Upper lobe of left lung (tissue), 6 donors: Measurements from ENCODE around the gene CUEDC1. TPM values are rescaled to one million over a fixed set of nuclear protein-coding genes. Genes with fewer than 3 reads are reported as not detected.

ENCODE experiments used
- ATAC-seq, 2 donors: fragments of 200-7000 bp; cut with Tn5 transposase; one replicate each; pipeline ENCODE4 v1.9.1; 2022; ENCODE audit warnings: mild to moderate bottlenecking in 2 of 2, moderate library complexity in 2 of 2; ENCODE audit not compliant: low FRiP score in 2 of 2
- DNase-seq, 2 donors: peaks; one replicate each; pipeline ENCODE4 v3.0.0-alpha.2; 2019 to 2020
- H3K27ac ChIP-seq, 4 donors: fragments of 200-600 bp; sonication (generic); one replicate each; pipeline ENCODE4 v1.5.1; 2016 to 2019
- H3K27me3 ChIP-seq, 4 donors: fragments of 200-600 bp; sonication (generic); one replicate each; pipeline ENCODE4 v1.5.1; 2017 to 2019
- H3K36me3 ChIP-seq, 4 donors: fragments of 200-600 bp; sonication (generic); one replicate each; pipeline ENCODE4 v1.5.1; 2016 to 2019
- H3K4me1 ChIP-seq, 4 donors: fragments of 200-600 bp; sonication (generic); one replicate each; pipeline ENCODE4 v1.5.1; 2018 to 2019
- H3K4me3 ChIP-seq, 4 donors: fragments of 200-600 bp; sonication (generic); one replicate each; pipeline ENCODE4 v1.5.1; 2017 to 2019; ENCODE audit warnings: mild to moderate bottlenecking in 2 of 4, moderate library complexity in 1 of 4
- H3K9me3 ChIP-seq, 4 donors: fragments of 200-600 bp; sonication (generic); one replicate each; pipeline ENCODE4 v1.5.1; 2018 to 2019
- EP300 ChIP-seq, 4 donors: sonication (generic); formaldehyde crosslinking; IDR thresholded peaks; one replicate each; pipeline ENCODE4 v1.5.1; 2017; ENCODE audit warnings: antibody characterized with exemption in 4 of 4, control low read depth in 2 of 4
- POLR2A ChIP-seq, 4 donors: fragments of 450-650 bp; IDR thresholded peaks; one replicate each; pipeline ENCODE4 v1.5.1; 2016 to 2017; ENCODE audit warnings: antibody characterized with exemption in 4 of 4, mild to moderate bottlenecking in 2 of 4
- POLR2AphosphoS5 ChIP-seq, 2 donors: sonication (generic); formaldehyde crosslinking; IDR thresholded peaks; one replicate each; pipeline ENCODE4 v1.5.1; 2017; ENCODE audit warnings: antibody characterized with exemption in 2 of 2
- WGBS, 2 donors: methylation state at CpG; one replicate each; pipeline ENCODE4 v1.1.5; 2017 to 2018; 5-methylcytosine and 5-hydroxymethylcytosine counted together
- total RNA-seq, 6 donors: library from RNA; depleted of rRNA in 4 of 6; stranded (reverse); fragments of >200 nt in 4 of 6; gene quantifications; one replicate each; pipeline versions ENCODE4 v1.1.0 to v1.2.1, GENCODE V29; 2016 to 2021
- TF ChIP-seq, protein P1 (sequence below), 6 experiments: fragments of 450-650 bp in 4 of 6; fragments of 200-600 bp in 2 of 6; sonication (generic) in 2 of 6; IDR thresholded peaks; one replicate each; pipeline ENCODE4 v1.5.1; 2016 to 2019; ENCODE audit warnings: antibody characterized with exemption in 6 of 6
- donor health status: DM: no; HTN: no; CAD: no; lungs with moderate emphysema.
- donor health status: DM: no; HTN: yes; CAD: no; lungs with severe emphysema.

CUEDC1 gene
- total RNA-seq, 6 donors from 2014 or later, result 33.3 to 119 (median 54.4) TPM

DNA sequence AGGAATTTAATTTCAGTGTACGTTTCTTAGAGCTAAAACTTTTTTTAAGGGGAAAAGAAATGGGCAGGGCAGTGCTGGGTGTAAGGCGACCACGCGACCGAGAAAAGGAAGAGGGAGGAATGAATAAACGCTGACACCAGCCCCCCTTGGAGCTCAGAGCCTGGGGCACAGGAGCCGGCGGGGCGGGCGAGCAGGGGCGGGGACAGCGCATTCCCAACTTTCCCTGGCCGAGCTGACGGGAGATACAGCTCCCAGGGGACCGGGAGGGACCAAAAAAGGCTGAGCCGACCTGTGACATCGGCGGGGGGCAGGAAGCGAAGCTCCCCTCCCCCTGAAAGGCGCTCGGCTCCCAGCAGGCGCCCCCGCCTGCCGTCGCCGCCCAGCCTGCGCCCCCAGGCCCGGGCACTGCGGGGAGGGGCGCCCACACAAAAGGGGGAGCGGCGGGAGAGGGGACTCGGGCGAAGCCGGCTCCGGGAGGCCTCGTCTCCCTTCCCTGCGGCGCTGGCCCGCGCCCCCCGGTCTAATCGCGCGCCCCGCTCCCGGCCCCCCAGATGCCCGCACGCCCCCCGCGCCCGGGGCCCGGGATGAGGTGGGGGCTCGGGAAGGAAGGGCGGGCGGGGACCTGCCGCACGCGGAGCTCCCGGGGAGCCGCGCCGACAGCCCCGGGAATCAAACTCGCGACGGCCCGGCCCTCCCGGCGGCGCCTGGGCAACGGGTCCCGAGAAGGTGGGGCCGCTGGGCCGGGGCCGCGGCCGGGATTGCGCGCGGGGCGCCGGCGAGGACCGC is 622 bp downstream of the CUEDC1 start:
- DNase-seq, result peak; percentile 65 to 91
- peak in 1 of 2 donors; percentile 66 for ATAC-seq
- Histone ChIP-seq H3K27me3 (no peaks in the 10 kb centered on the region), H3K36me3 (no peaks in the 10 kb centered on the region), H3K27ac (peak overlapping the region; percentile 93 to 98 (median 97)), H3K9me3 (no peaks in the 10 kb centered on the region), H3K4me1 (peaks cover 38 to 64% (median 48%) of the 10 kb centered on the region in 4 donors), H3K4me3 (peak overlapping the region; percentile 79 to 91 (median 84))
- WGBS, 2 donors, result 1 to 5% methylated on average over 13 to 45 of the region's 85 CpGs
- TF ChIP-seq POLR2AphosphoS5 (IDR thresholded peaks at IDR 0.05), result peak in 1 of 2 donors; percentile 35
- peak in 1 of 4 donors; percentile 55 for TF ChIP-seq POLR2A (IDR thresholded peaks at IDR 0.05)
- TF ChIP-seq, protein P1, sequence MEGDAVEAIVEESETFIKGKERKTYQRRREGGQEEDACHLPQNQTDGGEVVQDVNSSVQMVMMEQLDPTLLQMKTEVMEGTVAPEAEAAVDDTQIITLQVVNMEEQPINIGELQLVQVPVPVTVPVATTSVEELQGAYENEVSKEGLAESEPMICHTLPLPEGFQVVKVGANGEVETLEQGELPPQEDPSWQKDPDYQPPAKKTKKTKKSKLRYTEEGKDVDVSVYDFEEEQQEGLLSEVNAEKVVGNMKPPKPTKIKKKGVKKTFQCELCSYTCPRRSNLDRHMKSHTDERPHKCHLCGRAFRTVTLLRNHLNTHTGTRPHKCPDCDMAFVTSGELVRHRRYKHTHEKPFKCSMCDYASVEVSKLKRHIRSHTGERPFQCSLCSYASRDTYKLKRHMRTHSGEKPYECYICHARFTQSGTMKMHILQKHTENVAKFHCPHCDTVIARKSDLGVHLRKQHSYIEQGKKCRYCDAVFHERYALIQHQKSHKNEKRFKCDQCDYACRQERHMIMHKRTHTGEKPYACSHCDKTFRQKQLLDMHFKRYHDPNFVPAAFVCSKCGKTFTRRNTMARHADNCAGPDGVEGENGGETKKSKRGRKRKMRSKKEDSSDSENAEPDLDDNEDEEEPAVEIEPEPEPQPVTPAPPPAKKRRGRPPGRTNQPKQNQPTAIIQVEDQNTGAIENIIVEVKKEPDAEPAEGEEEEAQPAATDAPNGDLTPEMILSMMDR (IDR thresholded peaks at IDR 0.05), result no peak

DNA sequence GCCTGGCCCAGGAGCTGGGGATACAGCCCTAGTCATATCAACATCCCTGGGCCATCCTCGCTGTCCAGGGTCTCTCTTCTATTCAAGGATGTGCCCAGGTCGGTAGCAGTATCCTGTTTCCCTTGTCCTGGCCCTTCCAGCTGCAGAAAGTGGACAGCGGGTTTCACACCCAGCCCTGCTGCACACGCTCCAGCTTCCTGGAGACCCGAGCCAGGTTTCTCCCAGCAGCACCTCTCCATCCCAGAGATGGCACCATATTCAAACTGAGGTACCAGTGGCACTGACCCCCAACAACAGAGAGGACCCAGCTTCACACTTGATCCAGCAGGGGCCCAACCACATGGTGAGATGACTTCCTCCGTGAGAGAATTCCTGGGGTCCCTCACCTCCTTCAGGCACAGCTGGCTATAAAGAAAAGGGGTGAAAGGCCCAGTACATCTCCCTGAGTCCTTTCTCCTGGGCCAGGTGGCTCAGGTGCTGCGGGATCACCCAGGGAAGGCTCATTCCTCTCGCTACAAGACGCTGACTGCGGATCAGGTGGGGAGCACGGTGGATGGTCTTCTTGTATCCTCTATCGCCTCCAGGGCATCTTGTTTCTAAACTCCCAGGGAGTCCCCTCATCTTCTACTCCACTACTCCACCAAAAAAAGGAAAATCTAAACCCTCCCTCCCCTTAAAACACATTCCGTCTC is 1.4 kb downstream of the CUEDC1 start:
- Histone ChIP-seq H3K27me3 (no peaks in the 10 kb centered on the region), H3K36me3 (no peaks in the 10 kb centered on the region), H3K9me3 (no peaks in the 10 kb centered on the region), H3K4me1 (peaks cover 46 to 71% (median 56%) of the 10 kb centered on the region in 4 donors), H3K27ac (peak overlapping the region; percentile 93 to 98 (median 97)), H3K4me3 (peak overlapping the region; percentile 79 to 91 (median 84))
- DNase-seq (no peak), ATAC-seq (no peak)
- TF ChIP-seq, protein P1 (IDR thresholded peaks at IDR 0.05), result no peak
- TF ChIP-seq POLR2A (IDR thresholded peaks at IDR 0.05) (no peak), EP300 (IDR thresholded peaks at IDR 0.05) (no peak), POLR2AphosphoS5 (IDR thresholded peaks at IDR 0.05) (no peak)
- WGBS, 2 donors, result 64 to 68% methylated on average over 13 of the region's 13 CpGs

DNA sequence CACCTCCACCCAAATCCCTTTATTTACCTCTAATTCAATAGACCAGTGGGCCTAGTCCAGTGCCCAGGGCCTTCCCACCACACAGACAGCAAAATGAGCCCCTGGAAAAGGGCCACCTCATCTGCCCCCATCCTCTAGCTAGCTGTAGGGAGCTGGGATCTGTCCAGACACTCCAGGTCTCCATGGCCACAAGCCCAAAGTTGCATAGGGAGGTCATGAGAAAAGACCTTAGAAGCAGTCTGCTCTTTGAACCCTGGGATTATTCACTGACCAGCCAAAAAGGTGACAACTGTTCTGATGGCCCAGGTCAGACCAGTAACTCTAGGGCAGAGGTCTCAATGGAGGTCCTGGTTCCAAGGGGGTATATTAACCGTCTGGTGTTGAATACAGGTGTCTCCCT is 2.0 kb downstream of the CUEDC1 start:
- DNase-seq (no peak), ATAC-seq (no peak)
- Histone ChIP-seq H3K27ac (peak overlapping the region in 3 of 4 donors; percentile 54 to 97 (median 93)), H3K36me3 (no peaks in the 10 kb centered on the region), H3K4me3 (no peak overlapping the region), H3K4me1 (peaks cover 52 to 78% (median 62%) of the 10 kb centered on the region in 4 donors), H3K9me3 (no peaks in the 10 kb centered on the region), H3K27me3 (no peaks in the 10 kb centered on the region)
- TF ChIP-seq, protein P1 (IDR thresholded peaks at IDR 0.05), result no peak
- 84 to 100% methylated on average over 1 of the region's 1 CpG for WGBS, 2 donors

DNA sequence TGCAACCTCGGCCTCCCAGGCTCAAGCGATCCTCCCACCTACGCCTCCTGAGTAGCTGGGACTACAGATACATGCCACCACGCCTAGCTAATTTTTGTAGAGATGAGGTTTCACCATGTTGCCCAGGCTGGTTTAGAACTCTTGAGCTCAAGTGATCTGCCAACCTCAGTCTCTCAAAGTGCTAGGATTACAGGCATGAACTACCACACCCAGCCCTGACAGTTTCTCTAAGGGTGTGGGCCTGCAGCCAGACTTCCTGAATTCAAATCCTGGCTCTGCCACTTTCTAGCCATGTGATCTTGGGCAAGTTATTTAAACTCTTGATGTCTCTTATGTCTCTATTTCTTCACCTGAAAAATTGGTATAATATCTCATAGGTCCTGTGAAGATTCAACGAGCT is 5.6 kb downstream of the CUEDC1 start:
- WGBS, 2 donors, result 62 to 76% methylated on average over 5 of the region's 5 CpGs
- ATAC-seq (peak; percentile 28 to 68), DNase-seq (peak in 1 of 2 donors; percentile 84)
- Histone ChIP-seq H3K4me1 (peaks cover 64 to 92% (median 76%) of the 10 kb centered on the region in 4 donors), H3K4me3 (no peak overlapping the region), H3K36me3 (no peaks in the 10 kb centered on the region), H3K9me3 (no peaks in the 10 kb centered on the region), H3K27me3 (no peaks in the 10 kb centered on the region), H3K27ac (peak overlapping the region; percentile 84 to 97 (median 90))
- no peak for TF ChIP-seq POLR2A (IDR thresholded peaks at IDR 0.05)
- TF ChIP-seq, protein P1 (IDR thresholded peaks at IDR 0.05), result no peak
- TF ChIP-seq EP300 (IDR thresholded peaks at IDR 0.05), result no peak
- TF ChIP-seq POLR2AphosphoS5 (IDR thresholded peaks at IDR 0.05), result no peak
